ENCODE results near the gene GK2.

GK2 gene

DNA sequence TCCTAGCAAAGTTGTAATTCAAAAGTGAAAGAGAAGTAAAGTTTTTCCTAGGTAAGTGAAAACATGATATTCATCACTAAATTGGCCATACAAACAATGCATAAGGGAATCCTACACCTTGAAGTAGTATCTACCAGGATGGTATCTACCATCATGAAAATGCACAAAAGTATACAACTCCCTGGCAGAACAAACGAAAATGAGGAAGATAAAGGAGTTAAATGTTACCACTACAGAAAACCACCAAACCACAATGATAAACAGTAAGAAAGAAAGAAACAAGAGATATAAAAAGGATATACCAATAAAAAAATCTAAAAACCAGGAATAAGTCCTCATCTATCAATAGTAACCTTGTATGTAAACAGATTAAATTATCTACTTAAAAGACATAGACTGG, 26.9 kb downstream of the GK2 start:
- DNase-seq, result no peak

DNA sequence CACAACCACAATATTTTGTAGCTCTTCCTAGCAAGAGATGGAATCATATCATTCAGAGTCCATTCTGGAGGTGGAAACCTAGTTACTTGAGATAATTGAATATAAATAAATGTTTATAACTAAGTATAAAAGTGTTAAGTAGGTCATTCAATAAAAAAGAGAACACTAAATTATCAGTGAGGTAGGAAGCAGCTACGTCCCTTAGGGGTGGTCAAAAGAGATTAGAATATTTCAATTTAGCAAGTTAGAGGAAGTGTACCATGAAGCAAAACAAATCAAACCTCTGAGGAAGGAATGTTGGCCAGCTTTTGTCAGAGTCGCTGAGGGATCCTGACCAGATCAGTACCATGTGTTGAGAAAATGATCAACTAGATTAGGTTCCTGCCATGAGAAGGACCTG, 38.0 kb downstream of the GK2 start:
- DNase-seq, result no peak

DNA sequence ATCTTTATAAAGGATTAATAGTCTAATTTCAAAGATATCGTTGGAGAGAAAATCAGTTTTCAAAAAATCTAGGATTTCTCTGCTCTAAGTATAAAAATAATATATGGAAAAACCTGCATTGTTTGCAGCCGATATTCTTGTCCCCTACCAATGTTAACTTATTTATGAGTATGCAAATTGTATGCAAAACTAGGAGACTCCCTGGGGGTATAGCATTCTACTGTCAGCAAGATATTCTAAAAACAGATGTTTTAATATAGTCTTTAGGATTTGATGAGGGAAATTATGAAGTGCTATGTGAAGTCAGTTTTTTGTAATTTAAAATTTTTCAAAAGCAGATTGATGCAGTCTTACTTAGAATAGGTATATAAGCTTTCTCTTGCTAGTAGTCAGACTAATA, 40.9 kb downstream of the GK2 start:
- DNase-seq, result no peak

DNA sequence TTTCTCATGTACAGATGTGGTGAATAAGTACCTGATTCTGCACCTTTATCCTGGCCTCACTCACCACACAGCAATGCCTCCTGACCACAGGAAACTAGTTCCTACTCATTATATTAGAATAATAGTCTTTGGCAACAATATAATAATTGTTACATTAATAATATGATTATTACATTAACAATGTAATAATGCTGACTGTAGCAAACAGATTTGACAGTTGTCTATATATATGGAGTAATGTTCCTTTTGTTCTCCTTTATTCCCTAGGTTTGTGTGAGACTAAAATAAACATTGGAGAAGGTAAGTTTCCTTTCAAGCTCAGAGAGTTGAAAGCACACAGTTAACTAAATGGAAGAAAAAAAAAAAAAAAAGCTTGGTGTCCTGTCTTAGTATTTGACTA, 41.6 kb downstream of the GK2 start:
- no peak for DNase-seq

DNA sequence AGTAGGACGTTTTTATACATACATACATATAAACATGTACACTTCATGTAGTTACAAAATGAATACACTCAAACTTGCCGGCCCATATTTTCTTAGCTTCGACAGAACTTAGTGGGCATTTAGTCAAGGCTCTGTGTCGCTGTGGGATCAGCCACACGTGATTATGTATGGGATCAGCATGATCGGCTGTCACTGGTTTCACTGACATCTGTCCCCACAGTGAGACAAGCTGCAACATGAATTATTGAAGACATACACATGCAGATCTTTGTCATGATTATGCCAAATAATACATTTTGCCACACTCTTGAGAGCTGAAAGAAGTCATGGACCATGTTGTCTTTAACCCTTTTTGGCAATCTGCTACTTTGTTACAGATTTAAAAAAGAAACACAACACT, 44.0 kb downstream of the GK2 start:
- no peak for DNase-seq

DNA sequence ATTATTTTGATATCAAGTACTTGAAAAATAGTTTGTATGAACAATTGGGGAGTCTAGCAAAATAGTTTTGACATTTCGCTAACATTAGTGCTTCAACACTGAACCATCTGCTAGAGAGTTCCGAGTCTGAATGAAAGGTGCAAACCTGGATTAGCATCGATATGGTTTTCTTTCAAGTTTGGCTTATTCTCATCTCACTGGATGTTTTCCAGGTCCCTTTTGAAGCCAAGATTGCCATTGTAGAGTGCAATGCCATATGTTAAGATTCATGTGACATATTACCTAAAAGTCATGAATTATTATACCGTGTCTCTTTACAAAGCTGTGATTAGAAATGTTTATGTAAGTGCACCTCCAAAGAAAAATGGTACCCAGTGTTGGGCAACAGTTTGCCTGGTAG, 45.4 kb downstream of the GK2 start:
- no peak for DNase-seq

DNA sequence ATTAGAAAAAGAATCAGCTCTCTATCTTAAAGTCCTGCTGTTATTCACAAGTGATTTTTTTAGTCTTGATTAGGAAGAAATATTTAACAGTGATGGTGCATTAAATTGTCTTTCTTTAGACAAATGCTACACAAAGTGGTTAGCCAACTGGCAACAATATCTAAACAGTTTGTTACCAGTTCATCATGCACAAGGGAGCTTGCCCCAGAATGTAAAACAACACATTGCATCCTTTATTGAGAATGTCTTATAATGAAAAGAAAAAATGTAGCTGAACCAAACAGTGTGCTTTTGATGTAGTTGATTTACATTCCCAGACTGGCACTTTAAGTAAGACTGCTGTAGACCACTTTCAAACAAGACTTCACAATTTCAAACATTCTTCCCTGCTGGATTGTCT, 48.0 kb downstream of the GK2 start:
- no peak for DNase-seq

DNA sequence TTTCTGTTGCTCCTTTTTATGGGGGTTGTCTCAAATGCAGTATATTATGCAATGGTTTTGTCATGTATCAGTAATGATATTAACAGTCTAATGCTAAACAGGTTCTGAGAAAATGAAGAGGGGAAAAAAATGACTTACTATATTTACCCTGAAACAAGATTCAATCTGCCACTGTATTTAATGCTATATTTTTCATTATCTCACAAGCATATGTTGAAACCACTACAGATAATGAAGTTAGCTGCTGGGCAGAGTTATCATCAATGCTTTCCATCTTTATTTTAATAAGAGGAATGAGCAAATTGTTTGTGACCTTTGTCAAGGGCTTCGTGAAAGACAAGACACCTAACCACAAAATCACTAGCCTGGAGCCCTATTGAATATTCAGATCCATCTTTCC, 49.6 kb downstream of the GK2 start:
- no peak for DNase-seq

DNA sequence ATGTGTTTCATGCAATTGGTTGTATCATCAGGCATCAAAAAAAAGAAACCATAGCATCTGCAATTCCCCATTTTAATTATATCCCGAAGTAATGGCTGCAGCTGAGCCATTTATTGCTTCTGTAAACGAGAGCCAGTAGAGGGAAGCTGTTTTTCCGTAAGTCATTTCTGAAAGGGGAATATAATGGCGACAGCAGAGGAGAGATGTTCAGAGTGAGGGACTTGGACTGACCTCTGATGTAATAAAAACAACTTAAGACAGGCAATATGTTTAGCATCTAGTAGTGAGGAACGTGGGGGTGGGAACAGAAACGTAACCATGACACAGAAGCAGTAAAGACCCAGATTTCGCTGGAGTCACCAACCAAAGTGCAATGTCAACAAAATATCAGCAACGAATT, 50.7 kb downstream of the GK2 start:
- DNase-seq, result no peak
